Nephron progenitor cell (in vitro differentiated cells): ENCODE data around the gene TFDP2.
"Not testable (repeated sequence)": the region's sequence is repeated elsewhere in the genome, so short reads cannot be mapped to it uniquely, and the experiment has no call there.

Experiments
- DNase-seq: peaks from one replicate; pipeline ENCODE4 v3.0.0; 2021
- H3K27ac Mint-ChIP-seq: 2 replicates; pipeline ENCODE4 v1.8.0; 2021; ENCODE audit warnings: mild to moderate bottlenecking, moderate library complexity, mixed read lengths
- H3K27me3 Mint-ChIP-seq: 2 replicates; pipeline ENCODE4 v1.8.0; 2021; ENCODE audit warnings: mild to moderate bottlenecking, low read depth, mixed read lengths; ENCODE audit not compliant: poor library complexity
- H3K36me3 Mint-ChIP-seq: 2 replicates; pipeline ENCODE4 v1.8.0; 2021; ENCODE audit warnings: low read depth, mixed read lengths
- H3K4me1 Mint-ChIP-seq: 2 replicates; pipeline ENCODE4 v1.8.0; 2021; ENCODE audit warnings: mixed read lengths
- H3K4me3 Mint-ChIP-seq: 2 replicates; pipeline ENCODE4 v1.8.0; 2021; ENCODE audit warnings: mild to moderate bottlenecking, moderate library complexity, mixed read lengths
- H3K9me3 Mint-ChIP-seq: 2 replicates; pipeline ENCODE4 v1.8.0; 2021; ENCODE audit warnings: mild to moderate bottlenecking, moderate library complexity, mixed read lengths
- CTCF ChIP-seq: fragments of 200-600 bp; sonication (generic); IDR thresholded peaks from 2 replicates; pipeline ENCODE4 v1.5.0; 2021; ENCODE audit warnings: antibody characterized with exemption

TFDP2 gene

GRCh38 chr3:142088522-142088921 is 60.8 kb downstream of the TFDP2 start:
- Mint-ChIP-seq H3K9me3 (peaks cover 17% of the 10 kb centered on the region), H3K27me3 (peaks cover 3% of the 10 kb centered on the region), H3K4me3 (no peak overlapping the region), H3K36me3 (peaks cover 26% of the 10 kb centered on the region), H3K4me1 (no peaks in the 10 kb centered on the region), H3K27ac (no peak overlapping the region)
- no peak for TF ChIP-seq CTCF
- no peak for DNase-seq

- no peak for DNase-seq
- Mint-ChIP-seq H3K4me1 (no peaks in the 10 kb centered on the region), H3K27ac (no peak overlapping the region), H3K4me3 (no peak overlapping the region), H3K36me3 (peaks cover 35% of the 10 kb centered on the region), H3K9me3 (peaks cover 24% of the 10 kb centered on the region), H3K27me3 (peaks cover 3% of the 10 kb centered on the region)
- TF ChIP-seq CTCF = no peak
Observed at GRCh38 chr3:142087676-142088075, 61.7 kb downstream of the TFDP2 start.

- H3K27ac Mint-ChIP-seq = no peak overlapping the region
- H3K27me3 Mint-ChIP-seq = peaks cover 3% of the 10 kb centered on the region
- peaks cover 36% of the 10 kb centered on the region for H3K36me3 Mint-ChIP-seq
- peaks cover 25% of the 10 kb centered on the region for H3K9me3 Mint-ChIP-seq
- TF ChIP-seq CTCF = no peak
- DNase-seq = no peak
- H3K4me1 Mint-ChIP-seq = no peaks in the 10 kb centered on the region
- H3K4me3 Mint-ChIP-seq = no peak overlapping the region
Observed at GRCh38 chr3:142086581-142087090, 62.7 kb downstream of the TFDP2 start.

- Mint-ChIP-seq H3K36me3 (peaks cover 54% of the 10 kb centered on the region), H3K27me3 (peaks cover under 1% of the 10 kb centered on the region), H3K4me3 (no peak overlapping the region), H3K9me3 (peaks cover 33% of the 10 kb centered on the region), H3K4me1 (no peaks in the 10 kb centered on the region), H3K27ac (no peak overlapping the region)
- DNase-seq = no peak
- no peak for TF ChIP-seq CTCF
Observed at GRCh38 chr3:142081178-142081577, 68.2 kb downstream of the TFDP2 start.

- H3K27ac Mint-ChIP-seq = no peak overlapping the region
- no peaks in the 10 kb centered on the region for H3K27me3 Mint-ChIP-seq
- peaks cover 29% of the 10 kb centered on the region for H3K36me3 Mint-ChIP-seq
- TF ChIP-seq CTCF = no peak
- H3K9me3 Mint-ChIP-seq = peaks cover 13% of the 10 kb centered on the region
- DNase-seq = no peak
- no peak overlapping the region for H3K4me3 Mint-ChIP-seq
- no peaks in the 10 kb centered on the region for H3K4me1 Mint-ChIP-seq
Observed at GRCh38 chr3:142077859-142078500, 71.4 kb downstream of the TFDP2 start.

- no peak overlapping the region for H3K27ac Mint-ChIP-seq
- H3K36me3 Mint-ChIP-seq = peaks cover 24% of the 10 kb centered on the region
- H3K4me3 Mint-ChIP-seq = no peak overlapping the region
- no peaks in the 10 kb centered on the region for H3K27me3 Mint-ChIP-seq
- no peak for DNase-seq
- peaks cover 9% of the 10 kb centered on the region for H3K9me3 Mint-ChIP-seq
- no peaks in the 10 kb centered on the region for H3K4me1 Mint-ChIP-seq
- no peak for TF ChIP-seq CTCF
Observed at GRCh38 chr3:142077155-142077858, 72.0 kb downstream of the TFDP2 start.

GRCh38 chr3:142075656-142076055 is 73.7 kb downstream of the TFDP2 start:
- H3K27me3 Mint-ChIP-seq, H3K4me1 Mint-ChIP-seq, H3K27ac Mint-ChIP-seq, H3K9me3 Mint-ChIP-seq, H3K4me3 Mint-ChIP-seq, DNase-seq: not testable (repeated sequence)
- peaks cover 24% of the 10 kb centered on the region for H3K36me3 Mint-ChIP-seq
